Endothelial cell of umbilical vein (primary cell): ENCODE measurements around the gene SAMD14. TPM values are rescaled to one million over a fixed set of nuclear protein-coding genes. Genes with fewer than 3 reads are reported as not detected.

Experiments used
- BruUV-seq: library from RNA; stranded (reverse); fragments of 400-500 nt; replicated peaks from 2 replicates; lab custom pipeline; 2021; lab: Mats Ljungman, UMichigan
- CTCF ChIA-PET: fragments of 300-600, 350-600 bp; sonication (Branson Sonifier 250); formaldehyde crosslinking; loops from one replicate; lab custom pipeline; 2021; ENCODE audit warnings: antibody characterized with exemption, inconsistent platforms; lab: Charles Lee
- POLR2A ChIA-PET: fragments of 300-600, 350-600 bp; sonication (Branson Sonifier 250); formaldehyde crosslinking; loops from one replicate; lab custom pipeline; 2021; ENCODE audit warnings: antibody characterized with exemption, inconsistent platforms; lab: Charles Lee
- DNase-seq: peaks from one replicate; pipeline ENCODE4 v3.0.0-alpha.2; 2011; ENCODE audit warnings: low read depth, low spot score
- FAIRE-seq: peaks from 2 replicates; lab custom pipeline; 2011; peaks lifted over from hg19 to GRCh38; lab: Jason Lieb, UNC
- H2AFZ ChIP-seq: 2 replicates; pipeline ENCODE4 v1.6.0; 2012; ENCODE audit warnings: low read depth, low read length, control low read depth, inconsistent platforms
- H3K27ac ChIP-seq: 2 replicates; pipeline ENCODE4 v1.5.1; 2011; ENCODE audit warnings: low read depth, mild to moderate bottlenecking, control low read depth, low read length, moderate library complexity; ENCODE audit not compliant: insufficient read depth
- H3K27me3 ChIP-seq, 2 experiments: 2 replicates each; pipeline versions ENCODE4 v1.6.0 to v1.6.1; 2011; ENCODE audit warnings: low read length in 2 of 2, mixed read lengths in 1 of 2; ENCODE audit not compliant: control insufficient read depth in 2 of 2, insufficient read depth in 2 of 2
- H3K36me3 ChIP-seq, 2 experiments: 2 replicates in 1 of 2; 3 replicates in 1 of 2; pipeline ENCODE4 v1.5.1; 2011; ENCODE audit warnings: low read length in 2 of 2, mild to moderate bottlenecking in 1 of 2, moderate library complexity in 1 of 2; ENCODE audit not compliant: control insufficient read depth in 2 of 2, insufficient read depth in 2 of 2; ENCODE audit errors: extremely low read depth in 1 of 2
- H3K4me1 ChIP-seq: 3 replicates; pipeline ENCODE4 v1.5.1; 2011; ENCODE audit warnings: mild to moderate bottlenecking, low read length; ENCODE audit not compliant: control insufficient read depth, insufficient read depth; ENCODE audit errors: extremely low read depth
- H3K4me2 ChIP-seq: 2 replicates; pipeline ENCODE4 v1.6.1; 2011; ENCODE audit warnings: low read length, control low read depth, mixed read lengths; ENCODE audit not compliant: insufficient read depth
- H3K4me3 ChIP-seq, 3 experiments: fragments of 200-600 bp in 1 of 3; sonication (generic), shearing (Covaris generic) in 1 of 3; replicated peaks in 1 of 3; 2 replicates each; pipeline ENCODE4 v1.5.1; 2011 to 2016; ENCODE audit warnings: control low read depth in 3 of 3, low read length in 3 of 3, mild to moderate bottlenecking in 2 of 3, inconsistent platforms in 1 of 3, low read depth in 1 of 3, moderate library complexity in 1 of 3; ENCODE audit not compliant: insufficient read depth in 1 of 3
- H3K79me2 ChIP-seq: 2 replicates; pipeline ENCODE4 v1.6.0; 2012; ENCODE audit warnings: low read length, inconsistent platforms; ENCODE audit not compliant: control insufficient read depth, insufficient read depth
- H3K9ac ChIP-seq: replicated peaks from 2 replicates; pipeline ENCODE3; 2011; ENCODE audit warnings: low read length, control low read depth; ENCODE audit not compliant: insufficient read depth; ENCODE audit errors: extremely low read depth
- H3K9me1 ChIP-seq: replicated peaks from 3 replicates; pipeline ENCODE4 v1.6.0; 2011; ENCODE audit warnings: mild to moderate bottlenecking, low read length; ENCODE audit not compliant: control insufficient read depth, insufficient read depth; ENCODE audit errors: extremely low read depth
- H3K9me3 ChIP-seq: replicated peaks from 2 replicates; pipeline ENCODE4 v1.5.1; 2012; ENCODE audit warnings: low read length, inconsistent platforms; ENCODE audit not compliant: control insufficient read depth, insufficient read depth
- H4K20me1 ChIP-seq: replicated peaks from 2 replicates; pipeline ENCODE3; 2011; ENCODE audit warnings: mild to moderate bottlenecking, low read length; ENCODE audit not compliant: control insufficient read depth, insufficient read depth; ENCODE audit errors: extremely low read depth
- GATA2 ChIP-seq: IDR thresholded peaks from 2 replicates; pipeline ENCODE4 v1.7.0; 2011; ENCODE audit warnings: low read depth, mild to moderate bottlenecking, moderate library complexity, mixed read lengths, low read length; ENCODE audit not compliant: insufficient read length, insufficient read depth
- JUN ChIP-seq: IDR thresholded peaks from 2 replicates; pipeline ENCODE4 v1.6.1; 2011; ENCODE audit warnings: borderline replicate concordance, low read depth; ENCODE audit not compliant: insufficient read length, insufficient read depth
- MYC ChIP-seq: IDR thresholded peaks from one replicate; pipeline ENCODE4 v1.6.1; 2011; ENCODE audit warnings: mild to moderate bottlenecking, low read depth, low read length
- POLR2A ChIP-seq: IDR thresholded peaks from 2 replicates; pipeline ENCODE4 v1.6.1; 2012; ENCODE audit warnings: low read depth, mild to moderate bottlenecking, control low read depth, low read length
- dilution Hi-C: fragments of 300-500 bp; cut with MboI; formaldehyde crosslinking; loops from one replicate; pipeline ENCODE4 v1.15.0; 2019; ENCODE audit warnings: low sequenced_read_pairs; ENCODE audit not compliant: extremely low pct_ligation_motif_present
- intact Hi-C: fragments of 100-400 bp; cut with micrococcal nuclease; formaldehyde crosslinking; loops from one replicate; pipeline ENCODE4 v1.10.0; 2022
- polyA plus RNA-seq, 4 experiments: library from polyadenylated mRNA; depleted of rRNA in 3 of 4; stranded (reverse) in 3 of 4; unstranded in 1 of 4; fragments of >200 nt; gene quantifications; 2 replicates each; pipeline versions ENCODE4 v1.2.1 to v1.2.3, GENCODE V29; 2011 to 2012; ENCODE audit warnings: missing spikeins in 1 of 4
- total RNA-seq: library from RNA; stranded (reverse); gene quantifications from 2 replicates; pipeline ENCODE4 v1.2.3, GENCODE V29; 2021
- TF ChIP-seq, protein P1 (sequence below), 2 donors: IDR thresholded peaks; 1 replicate in 1 of 2; 2 replicates in 1 of 2; pipeline ENCODE4 v1.5.1; 2011; ENCODE audit warnings: low read length in 2 of 2, mild to moderate bottlenecking in 2 of 2, moderate library complexity in 2 of 2, control low read depth in 1 of 2, inconsistent platforms in 1 of 2, low read depth in 1 of 2; ENCODE audit not compliant: insufficient read depth in 1 of 2; ENCODE audit errors: extremely low read depth in 1 of 2

The SAMD14 gene
- total and polyA plus RNA-seq, 2 donors (not counting 3 experiments of a cell fraction or from before 2014, with no cell fraction given): 6.8 to 15.6 TPM

DNA sequence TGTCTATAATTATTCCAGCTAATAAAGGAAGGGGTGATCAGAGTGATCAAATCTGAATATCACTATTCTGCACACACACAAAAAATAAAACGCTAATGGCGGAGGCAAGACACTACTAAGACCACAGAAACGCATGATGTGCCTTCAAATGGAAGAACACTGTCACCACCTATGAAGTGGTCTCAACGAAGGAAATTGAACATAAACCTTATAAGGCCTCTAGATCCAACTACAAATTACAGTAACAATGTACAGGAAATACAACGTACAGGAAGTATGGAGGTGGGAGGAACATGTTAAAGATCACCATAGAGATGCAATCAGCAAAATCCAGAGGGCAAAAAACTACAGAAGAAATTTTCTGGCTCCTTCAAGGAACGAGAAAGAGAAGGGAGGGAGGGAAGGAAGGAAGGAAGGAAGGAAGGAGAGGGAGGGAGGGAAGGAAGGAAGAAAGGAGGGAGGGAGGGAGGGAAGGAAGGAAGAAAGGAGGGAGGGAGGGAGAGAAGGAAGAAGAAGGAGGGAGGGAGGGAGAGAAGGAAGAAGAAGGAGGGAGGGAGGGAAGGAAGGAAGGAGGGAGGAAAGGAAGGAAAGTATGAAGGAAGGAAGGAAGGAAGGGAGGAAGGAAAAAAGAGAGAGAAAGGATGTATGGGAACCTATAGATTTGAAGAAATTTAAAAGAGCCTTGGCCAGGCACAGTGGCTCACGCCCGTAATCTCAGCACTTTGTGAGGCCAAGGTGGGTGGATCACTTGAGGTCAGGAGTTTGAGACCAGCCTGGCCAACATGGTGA is 32.7 kb upstream of the SAMD14 start:
- no peak overlapping the region for H3K4me2 ChIP-seq
- no peaks in the 10 kb centered on the region for H3K9me3 ChIP-seq
- POLR2A ChIA-PET: no interaction called here
- FAIRE-seq: no peak
- dilution Hi-C loops (no loop called here), intact Hi-C loops (no loop called here)
- no peak overlapping the region for H3K4me3 ChIP-seq
- CTCF ChIA-PET: interaction anchor here (0.9 to 2.8 kb wide), 17 partner anchors 11 to 136 kb away, joined by 3 to 57 read pairs (median 6); partner anchors contain the start of genes PPP1R9B and SAMD14
- no peak overlapping the region for H3K9ac ChIP-seq
- peaks cover 0 to 2% of the 10 kb centered on the region in 2 experiments for H3K27me3 ChIP-seq
- no peak overlapping the region for H2AFZ ChIP-seq
- H3K27ac ChIP-seq: no peak overlapping the region
- no peak for DNase-seq
- no peaks in the 10 kb centered on the region for H3K79me2 ChIP-seq
- no TSS peak for BruUV-seq
- no peaks in the 10 kb centered on the region for H4K20me1 ChIP-seq
- TF ChIP-seq JUN: no peak
- TF ChIP-seq POLR2A: no peak
- peaks cover 6% of the 10 kb centered on the region for H3K4me1 ChIP-seq
- no peaks in the 10 kb centered on the region for H3K9me1 ChIP-seq
- no peaks in the 10 kb centered on the region for H3K36me3 ChIP-seq

DNA sequence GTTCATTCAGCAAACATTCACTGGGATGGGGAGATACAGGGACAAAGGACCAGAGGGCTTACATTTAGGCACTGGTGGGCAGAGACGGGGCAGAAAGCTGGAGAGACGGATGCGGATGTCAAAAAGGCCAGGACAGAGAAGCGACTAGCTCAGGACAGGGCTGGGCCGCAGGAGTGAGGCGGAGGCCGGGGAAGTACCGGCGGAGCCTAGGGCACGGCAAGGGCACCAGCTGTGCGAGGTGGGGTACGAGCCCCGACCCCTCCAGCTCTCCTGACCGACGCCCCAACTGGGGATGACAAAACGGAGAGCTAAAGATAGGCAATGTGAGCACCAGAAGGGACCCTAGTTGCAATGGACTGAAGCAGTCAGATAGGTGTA is 31.9 kb upstream of the SAMD14 start:
- H3K79me2 ChIP-seq: no peaks in the 10 kb centered on the region
- DNase-seq (no peak), FAIRE-seq (no peak)
- TF ChIP-seq MYC: no peak
- TF ChIP-seq GATA2: no peak
- TF ChIP-seq, protein P1, sequence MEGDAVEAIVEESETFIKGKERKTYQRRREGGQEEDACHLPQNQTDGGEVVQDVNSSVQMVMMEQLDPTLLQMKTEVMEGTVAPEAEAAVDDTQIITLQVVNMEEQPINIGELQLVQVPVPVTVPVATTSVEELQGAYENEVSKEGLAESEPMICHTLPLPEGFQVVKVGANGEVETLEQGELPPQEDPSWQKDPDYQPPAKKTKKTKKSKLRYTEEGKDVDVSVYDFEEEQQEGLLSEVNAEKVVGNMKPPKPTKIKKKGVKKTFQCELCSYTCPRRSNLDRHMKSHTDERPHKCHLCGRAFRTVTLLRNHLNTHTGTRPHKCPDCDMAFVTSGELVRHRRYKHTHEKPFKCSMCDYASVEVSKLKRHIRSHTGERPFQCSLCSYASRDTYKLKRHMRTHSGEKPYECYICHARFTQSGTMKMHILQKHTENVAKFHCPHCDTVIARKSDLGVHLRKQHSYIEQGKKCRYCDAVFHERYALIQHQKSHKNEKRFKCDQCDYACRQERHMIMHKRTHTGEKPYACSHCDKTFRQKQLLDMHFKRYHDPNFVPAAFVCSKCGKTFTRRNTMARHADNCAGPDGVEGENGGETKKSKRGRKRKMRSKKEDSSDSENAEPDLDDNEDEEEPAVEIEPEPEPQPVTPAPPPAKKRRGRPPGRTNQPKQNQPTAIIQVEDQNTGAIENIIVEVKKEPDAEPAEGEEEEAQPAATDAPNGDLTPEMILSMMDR (IDR thresholded peaks at IDR 0.05; ENCODE audit: extremely low read depth in 1 of 2, insufficient read depth in 1 of 2, low read depth in 1 of 2, low read length in 2 of 2): no peak
- H3K27me3 ChIP-seq: peaks cover 0 to 2% of the 10 kb centered on the region in 2 experiments
- H3K4me1 ChIP-seq: peaks cover 6% of the 10 kb centered on the region
- H3K27ac ChIP-seq: no peak overlapping the region
- dilution Hi-C loops: no loop called here
- H3K9ac ChIP-seq: no peak overlapping the region
- H3K4me3 ChIP-seq: no peak overlapping the region
- H3K9me3 ChIP-seq: no peaks in the 10 kb centered on the region
- no TSS peak for BruUV-seq
- peak overlapping the region; percentile 84 for H2AFZ ChIP-seq
- no peaks in the 10 kb centered on the region for H3K36me3 ChIP-seq
- ChIA-PET CTCF (interaction anchor here (0.9 to 2.8 kb wide), 18 partner anchors 10 to 136 kb away, joined by 3 to 57 read pairs (median 7); partner anchors contain the start of genes PPP1R9B and SAMD14), POLR2A (no interaction called here)
- H3K9me1 ChIP-seq: no peaks in the 10 kb centered on the region
- peak overlapping the region; percentile 39 for H3K4me2 ChIP-seq
- intact Hi-C loops: loop anchor here (1.0 kb wide), 4 partner anchors 10 to 68 kb away; no protein-coding TSS in a partner anchor
- H4K20me1 ChIP-seq: no peaks in the 10 kb centered on the region
